Prostate gland (tissue), 2 donors: Measurements from ENCODE around the gene CLNK. TPM values are rescaled to one million over a fixed set of nuclear protein-coding genes. Genes with fewer than 3 reads are reported as not detected.
A peak's percentile ranks its signal among the peaks of the same experiment; 100 is the strongest.

ENCODE experiments used
- DNase-seq: peaks from one replicate; pipeline ENCODE4 v3.0.0-alpha.2; 2019; ENCODE audit warnings: low spot score
- H3K27ac ChIP-seq, 2 donors: fragments of 200-600 bp; sonication (generic); 2 replicates each; pipeline ENCODE4 v1.5.1; 2017 to 2019
- H3K27me3 ChIP-seq: fragments of 200-600 bp; sonication (generic); replicated peaks from 2 replicates; pipeline ENCODE4 v1.5.1; 2019; ENCODE audit not compliant: insufficient read depth
- H3K36me3 ChIP-seq, 2 donors: fragments of 200-600 bp; sonication (generic); 1 replicate in 1 of 2; 2 replicates in 1 of 2; pipeline versions ENCODE4 v1.5.1 to v1.8.1; 2017 to 2019
- H3K4me1 ChIP-seq: fragments of 200-600 bp; sonication (generic); replicated peaks from 2 replicates; pipeline ENCODE4 v1.5.1; 2019
- H3K4me3 ChIP-seq, 2 donors: fragments of 200-600 bp; sonication (generic); 2 replicates each; pipeline ENCODE4 v1.5.1; 2017 to 2019
- H3K9me3 ChIP-seq: fragments of 200-600 bp; sonication (generic); 2 replicates; pipeline ENCODE4 v1.5.1; 2017
- POLR2A ChIP-seq: fragments of 450-650 bp; IDR thresholded peaks from one replicate; pipeline ENCODE4 v1.6.1; 2016; ENCODE audit warnings: antibody characterized with exemption, mild to moderate bottlenecking
- POLR2AphosphoS5 ChIP-seq: sonication (generic); formaldehyde crosslinking; IDR thresholded peaks from one replicate; pipeline ENCODE4 v1.6.1; 2017; ENCODE audit warnings: antibody characterized with exemption
- WGBS: methylation state at CpG from one replicate; pipeline ENCODE4 v1.1.5; 2018; 5-methylcytosine and 5-hydroxymethylcytosine counted together
- intact Hi-C: fragments of 100-400 bp; cut with DNase I; formaldehyde crosslinking; loops from one replicate; pipeline ENCODE4 v1.14.2; 2022
- total RNA-seq, 2 donors: library from RNA; depleted of rRNA; stranded (reverse); fragments of >200 nt; gene quantifications; one replicate each; pipeline ENCODE4 v1.1.0, GENCODE V29; 2016
- TF ChIP-seq, protein P1 (sequence below), 4 experiments: fragments of 200-600 bp in 2 of 4; fragments of 450-650 bp in 2 of 4; sonication (generic) in 2 of 4; IDR thresholded peaks; 1 replicate in 3 of 4; 2 replicates in 1 of 4; pipeline ENCODE4 v1.5.1; 2016 to 2019; ENCODE audit warnings: antibody characterized with exemption in 4 of 4, mild to moderate bottlenecking in 2 of 4, moderate library complexity in 2 of 4

The CLNK gene
- total RNA-seq, 2 donors from 2014 or later = not detected

- Histone ChIP-seq H3K27me3 (no peaks in the 10 kb centered on the region), H3K4me1 (no peaks in the 10 kb centered on the region), H3K36me3 (no peaks in the 10 kb centered on the region), H3K4me3 (no peak overlapping the region), H3K9me3 (no peaks in the 10 kb centered on the region), H3K27ac (no peak overlapping the region)
- DNase-seq = no peak
- no peak for TF ChIP-seq POLR2A
- TF ChIP-seq, protein P1, sequence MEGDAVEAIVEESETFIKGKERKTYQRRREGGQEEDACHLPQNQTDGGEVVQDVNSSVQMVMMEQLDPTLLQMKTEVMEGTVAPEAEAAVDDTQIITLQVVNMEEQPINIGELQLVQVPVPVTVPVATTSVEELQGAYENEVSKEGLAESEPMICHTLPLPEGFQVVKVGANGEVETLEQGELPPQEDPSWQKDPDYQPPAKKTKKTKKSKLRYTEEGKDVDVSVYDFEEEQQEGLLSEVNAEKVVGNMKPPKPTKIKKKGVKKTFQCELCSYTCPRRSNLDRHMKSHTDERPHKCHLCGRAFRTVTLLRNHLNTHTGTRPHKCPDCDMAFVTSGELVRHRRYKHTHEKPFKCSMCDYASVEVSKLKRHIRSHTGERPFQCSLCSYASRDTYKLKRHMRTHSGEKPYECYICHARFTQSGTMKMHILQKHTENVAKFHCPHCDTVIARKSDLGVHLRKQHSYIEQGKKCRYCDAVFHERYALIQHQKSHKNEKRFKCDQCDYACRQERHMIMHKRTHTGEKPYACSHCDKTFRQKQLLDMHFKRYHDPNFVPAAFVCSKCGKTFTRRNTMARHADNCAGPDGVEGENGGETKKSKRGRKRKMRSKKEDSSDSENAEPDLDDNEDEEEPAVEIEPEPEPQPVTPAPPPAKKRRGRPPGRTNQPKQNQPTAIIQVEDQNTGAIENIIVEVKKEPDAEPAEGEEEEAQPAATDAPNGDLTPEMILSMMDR (IDR thresholded peaks at IDR 0.05) = no peak
- no peak for TF ChIP-seq POLR2AphosphoS5
- 92% methylated on average over 5 of the region's 5 CpGs for WGBS
- intact Hi-C loops = no loop called here
These were observed 214.1 kb downstream of the CLNK start for GRCh38 chr4:10470505-10470904.

DNA sequence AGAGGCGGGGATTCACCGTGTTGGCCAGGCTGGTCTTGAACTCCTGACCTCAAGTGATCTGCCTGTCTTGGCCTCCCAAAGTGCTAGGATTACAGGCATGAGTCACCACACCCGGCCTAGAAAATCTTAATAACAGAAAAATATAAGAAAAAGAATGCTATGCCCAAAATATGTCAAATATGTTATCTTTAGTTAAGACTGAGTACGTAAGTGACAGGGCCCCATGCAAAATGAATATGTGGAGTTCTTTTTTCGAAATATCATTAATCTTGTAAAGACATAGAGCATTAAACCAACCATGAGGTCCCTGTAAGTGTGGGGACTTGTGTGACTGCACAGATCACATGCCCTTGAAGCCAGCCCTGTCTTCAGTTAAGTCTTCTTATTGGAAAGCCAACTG is 218.4 kb downstream of the CLNK start:
- intact Hi-C loops = no loop called here
- Histone ChIP-seq H3K27me3 (no peaks in the 10 kb centered on the region), H3K4me3 (no peak overlapping the region), H3K36me3 (no peaks in the 10 kb centered on the region), H3K27ac (no peak overlapping the region), H3K9me3 (no peaks in the 10 kb centered on the region), H3K4me1 (no peaks in the 10 kb centered on the region)
- TF ChIP-seq POLR2A (no peak), POLR2AphosphoS5 (no peak)
- TF ChIP-seq, protein P1 (IDR thresholded peaks at IDR 0.05) = no peak
- no peak for DNase-seq
- WGBS = 94% methylated on average over 5 of the region's 5 CpGs

- intact Hi-C loops = no loop called here
These were observed 221.7 kb downstream of the CLNK start for GRCh38 chr4:10462876-10463275.

DNA sequence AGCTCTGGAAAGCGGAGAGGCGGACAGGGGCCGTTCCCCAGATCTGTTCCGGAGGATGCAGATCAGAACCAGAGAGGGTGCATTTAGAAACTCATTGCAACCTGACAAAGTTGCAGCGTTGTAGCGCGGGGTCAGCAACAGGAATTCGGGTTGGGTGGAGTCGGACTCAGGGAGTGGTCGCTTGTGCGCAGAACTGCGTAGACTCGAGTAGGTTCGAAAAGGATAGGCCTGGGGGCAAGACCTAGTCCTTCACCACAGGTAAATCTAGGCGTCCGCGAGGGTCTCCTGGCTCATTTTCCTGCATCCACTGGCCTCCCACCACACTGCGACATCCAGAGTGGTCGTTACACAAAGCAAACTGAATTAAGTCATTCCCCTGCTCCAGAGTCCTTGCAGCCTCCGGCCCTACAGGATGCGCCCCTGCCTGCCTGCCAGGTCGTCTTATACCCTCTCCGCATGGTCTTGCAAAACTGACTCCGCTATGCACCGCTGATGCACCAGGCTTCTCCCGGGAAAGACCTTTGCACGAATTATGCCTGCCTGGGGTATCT is 222.6 kb downstream of the CLNK start:
- no peak for TF ChIP-seq POLR2A
- TF ChIP-seq, protein P1 (IDR thresholded peaks at IDR 0.05) = no peak
- TF ChIP-seq POLR2AphosphoS5 = no peak
- no peaks in the 10 kb centered on the region for H3K36me3 ChIP-seq
- H3K4me3 ChIP-seq = peak overlapping the region in 1 of 2 donors; percentile 15
- no peak overlapping the region for H3K27ac ChIP-seq
- WGBS = 59% methylated on average over 27 of the region's 27 CpGs
- no peaks in the 10 kb centered on the region for H3K4me1 ChIP-seq
- intact Hi-C loops = no loop called here
- H3K27me3 ChIP-seq = no peaks in the 10 kb centered on the region
- no peaks in the 10 kb centered on the region for H3K9me3 ChIP-seq
- no peak for DNase-seq

More at GRCh38 chr4:10462876-10463275, 221.7 kb downstream of the CLNK start:
- Histone ChIP-seq H3K36me3 (no peaks in the 10 kb centered on the region), H3K4me3 (no peak overlapping the region), H3K9me3 (no peaks in the 10 kb centered on the region), H3K27ac (no peak overlapping the region), H3K27me3 (no peaks in the 10 kb centered on the region), H3K4me1 (no peaks in the 10 kb centered on the region)
- no peak for DNase-seq
- WGBS = 94% methylated on average over 4 of the region's 4 CpGs
- TF ChIP-seq, protein P1 (IDR thresholded peaks at IDR 0.05) = no peak
- TF ChIP-seq POLR2A (no peak), POLR2AphosphoS5 (no peak)

- Histone ChIP-seq H3K9me3 (no peaks in the 10 kb centered on the region), H3K36me3 (no peaks in the 10 kb centered on the region), H3K4me1 (no peaks in the 10 kb centered on the region), H3K27me3 (no peaks in the 10 kb centered on the region), H3K4me3 (peak overlapping the region in 1 of 2 donors; percentile 15), H3K27ac (no peak overlapping the region)
- TF ChIP-seq POLR2AphosphoS5 = no peak
- TF ChIP-seq, protein P1 (IDR thresholded peaks at IDR 0.05) = peak; percentile 62 to 89 (median 82)
- intact Hi-C loops = no loop called here
- peak; percentile 18 for DNase-seq
- WGBS = 8% methylated on average over 71 of the region's 72 CpGs
These were observed 223.3 kb downstream of the CLNK start for GRCh38 chr4:10461091-10461849.
